Limb (tissue), 2 donors: Measurements from ENCODE around the gene RPTOR.
"Not testable (repeated sequence)": the region's sequence is repeated elsewhere in the genome, so short reads cannot be mapped to it uniquely, and the experiment has no call there.

Source experiments
- DNase-seq, 2 donors: peaks; one replicate each; pipeline ENCODE4 v3.0.0-alpha.2; 2016; ENCODE audit errors: extremely low spot score in 2 of 2

Gene RPTOR

DNA sequence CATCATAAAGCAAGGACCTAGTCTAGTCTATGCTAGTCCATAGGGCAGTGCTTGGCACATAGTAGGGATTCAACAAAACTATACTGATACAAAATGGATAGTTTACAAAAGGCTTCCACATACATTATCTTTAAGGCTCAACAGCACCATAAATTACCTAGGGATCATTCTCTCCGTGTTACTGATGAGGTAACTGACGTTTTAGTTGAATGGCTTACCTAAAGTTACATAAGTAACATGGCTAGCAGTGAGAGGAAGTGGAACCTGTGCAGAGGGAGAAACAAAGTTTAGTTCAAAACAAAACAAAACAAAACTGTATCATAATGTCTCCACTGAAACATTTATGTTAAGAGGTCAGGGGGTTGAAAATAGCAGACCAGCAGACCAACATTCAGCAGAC is 7.9 kb downstream of the RPTOR start:
- no peak for DNase-seq

GRCh38 chr17:80555266-80555665 is 10.6 kb downstream of the RPTOR start:
- no peak for DNase-seq

DNA sequence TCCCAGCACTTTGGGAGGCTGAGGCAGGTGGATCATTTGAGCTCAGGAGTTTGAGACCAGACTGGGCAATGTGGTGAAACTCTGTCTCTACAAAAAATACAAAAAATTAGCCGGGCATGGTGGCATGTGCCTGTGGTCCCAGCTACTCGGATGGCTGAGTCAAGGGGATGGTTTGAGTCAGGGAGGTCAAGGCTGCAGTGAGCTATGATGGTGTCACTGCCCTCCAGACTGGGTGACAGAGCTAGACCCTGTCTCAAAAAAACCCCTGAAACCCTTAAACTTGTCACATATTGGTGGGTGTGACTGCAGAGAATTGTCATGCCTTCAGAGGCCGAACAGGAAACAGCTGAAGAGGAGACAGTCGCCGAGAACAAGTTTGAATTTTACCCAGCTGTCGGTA is 13.4 kb downstream of the RPTOR start:
- no peak for DNase-seq

DNA sequence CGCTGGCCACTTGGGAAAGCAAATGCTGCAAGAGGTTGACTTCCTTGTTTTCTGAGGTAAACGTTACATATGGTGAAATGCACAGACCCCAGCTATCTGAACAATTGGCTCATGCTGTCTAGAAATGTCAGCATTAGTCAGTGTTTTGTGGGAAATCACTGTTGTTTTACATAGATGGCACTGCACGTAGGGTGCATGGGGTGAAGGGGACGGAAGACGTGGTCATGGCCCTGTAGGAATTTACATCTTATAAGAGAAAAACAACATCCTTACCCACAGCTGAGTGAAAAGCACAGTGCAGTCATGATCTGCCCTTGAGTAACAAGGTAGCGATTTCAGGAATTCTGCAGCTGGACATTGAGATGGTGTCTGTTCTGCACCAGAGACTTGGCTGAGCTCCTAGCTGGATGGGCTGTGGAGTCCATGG is 15.2 kb downstream of the RPTOR start:
- DNase-seq: no peak

GRCh38 chr17:80561541-80562114 is 17.0 kb downstream of the RPTOR start:
- DNase-seq: no peak

DNA sequence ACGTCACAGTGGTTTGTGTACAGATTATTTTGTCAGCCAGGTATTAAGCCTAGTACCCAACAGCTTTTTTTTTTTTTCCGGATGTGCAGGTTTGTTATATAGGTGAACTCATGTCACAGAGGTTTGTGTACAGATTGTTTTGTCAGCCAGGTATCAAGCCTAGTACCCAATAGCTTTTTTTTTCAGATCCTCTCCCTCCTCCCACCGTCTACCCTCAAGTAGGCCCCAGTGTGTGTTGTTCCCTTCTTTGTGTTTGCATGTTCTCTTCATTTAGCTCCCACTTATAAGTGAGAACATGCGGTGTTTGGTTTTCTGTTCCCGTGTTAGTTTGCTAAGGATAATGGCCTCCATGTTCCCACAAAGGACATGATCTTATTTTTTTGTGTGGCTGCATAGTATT is 19.9 kb downstream of the RPTOR start:
- DNase-seq: no peak

GRCh38 chr17:80565343-80566053 is 20.9 kb downstream of the RPTOR start:
- no peak for DNase-seq

DNA sequence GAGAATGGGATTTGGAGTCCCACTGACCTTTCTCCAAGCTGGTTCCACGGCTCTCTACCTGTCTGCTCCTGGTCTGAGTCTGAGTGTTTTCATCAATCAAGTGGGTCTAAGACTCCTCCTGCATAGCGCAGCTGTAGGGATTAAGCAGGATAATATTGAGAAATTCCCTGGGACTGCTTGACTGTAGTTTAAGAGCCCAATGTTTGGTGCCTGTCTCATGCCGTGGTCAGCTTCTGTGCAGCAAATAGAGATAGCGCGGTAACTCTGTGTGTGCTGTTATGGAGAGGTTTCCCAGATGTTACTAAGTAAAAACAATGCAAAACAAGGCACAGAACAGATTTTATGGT is 21.4 kb downstream of the RPTOR start:
- DNase-seq: no peak

DNA sequence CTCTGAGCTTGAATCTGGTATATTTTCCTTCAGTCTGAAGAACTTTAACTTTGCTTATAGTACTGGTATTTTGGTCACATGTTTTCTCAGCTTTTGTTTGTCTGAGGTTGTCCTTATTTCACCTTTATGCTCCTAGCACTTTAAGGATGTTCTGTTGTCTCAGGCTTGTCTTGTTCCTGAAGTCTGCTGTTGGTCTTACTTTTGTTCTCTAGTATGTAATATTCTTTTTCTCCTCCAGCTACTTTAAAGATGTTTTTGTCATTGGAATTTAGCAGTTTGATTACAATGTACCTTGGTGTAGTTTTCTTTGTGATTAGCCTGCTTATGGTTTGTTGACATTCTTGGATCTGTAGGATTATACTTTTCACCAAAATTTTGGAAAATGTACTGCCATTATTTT is 23.6 kb downstream of the RPTOR start:
- no peak for DNase-seq

DNA sequence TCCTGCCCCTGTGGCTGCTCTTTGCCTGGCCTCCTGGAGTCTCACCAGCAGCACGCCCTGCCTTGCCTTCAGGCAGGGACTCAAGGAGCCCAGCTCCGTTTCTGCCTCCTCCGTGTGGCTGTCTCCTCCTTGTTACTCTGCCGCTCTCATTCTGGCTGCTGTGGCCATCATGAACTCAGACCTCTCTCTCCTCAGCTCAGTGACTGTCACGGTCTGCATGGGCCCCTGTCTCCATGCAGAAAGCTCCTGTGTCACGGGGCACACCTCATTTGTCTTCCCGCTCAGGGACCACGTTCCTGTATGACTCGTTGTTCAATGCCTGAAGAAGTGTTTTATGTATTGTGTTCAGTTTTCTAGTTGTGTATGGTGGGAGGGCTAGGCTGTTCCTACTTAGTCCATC is 25.3 kb downstream of the RPTOR start:
- DNase-seq: no peak

- no peak for DNase-seq
These were observed 29.1 kb downstream of the RPTOR start for GRCh38 chr17:80573701-80574100.

DNA sequence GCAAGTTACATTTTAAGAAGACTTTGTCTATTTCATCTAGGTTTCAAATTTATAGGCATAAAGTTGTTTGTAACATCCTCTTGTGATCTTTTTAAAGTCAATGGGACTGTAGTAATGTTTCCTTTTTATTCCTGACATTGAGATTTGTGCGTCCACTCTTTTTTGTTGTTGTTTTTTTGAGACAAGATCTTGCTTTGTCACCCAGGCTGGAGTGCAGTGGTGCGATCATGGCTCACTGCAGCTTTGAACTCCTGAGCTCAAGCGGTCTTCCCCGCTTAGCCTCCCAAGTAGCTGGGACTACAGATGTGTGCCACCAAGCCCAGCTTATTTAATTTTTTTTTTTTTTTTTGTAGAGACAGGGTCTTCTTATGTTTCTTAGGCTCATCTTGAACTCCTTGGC is 29.9 kb downstream of the RPTOR start:
- DNase-seq: no peak

- DNase-seq: peak; percentile 66 to 86
These were observed 30.6 kb downstream of the RPTOR start for GRCh38 chr17:80575057-80575875.

GRCh38 chr17:80577876-80578570 is 33.4 kb downstream of the RPTOR start:
- no peak for DNase-seq

- not testable (repeated sequence) for DNase-seq
These were observed 34.2 kb downstream of the RPTOR start for GRCh38 chr17:80578668-80579388.

DNA sequence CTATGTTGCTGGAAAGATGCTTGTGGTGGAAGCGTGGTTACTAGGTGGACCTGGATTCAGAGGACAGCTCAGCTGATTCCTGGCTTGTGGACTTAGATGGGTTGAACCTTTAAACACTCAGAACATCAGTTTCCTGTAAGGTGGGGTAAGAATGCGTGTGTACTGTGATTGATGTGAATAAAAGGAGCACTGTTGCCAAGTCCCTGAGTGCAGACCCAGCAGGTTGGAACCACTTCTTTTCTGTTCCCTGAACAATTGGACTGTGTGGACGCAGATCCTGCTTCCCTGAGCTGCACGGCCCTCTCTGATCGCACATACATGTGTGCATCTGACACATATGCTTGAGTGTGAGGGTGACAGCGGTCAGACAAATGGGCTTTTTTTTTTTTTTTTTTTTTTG is 37.5 kb downstream of the RPTOR start:
- DNase-seq: no peak

DNA sequence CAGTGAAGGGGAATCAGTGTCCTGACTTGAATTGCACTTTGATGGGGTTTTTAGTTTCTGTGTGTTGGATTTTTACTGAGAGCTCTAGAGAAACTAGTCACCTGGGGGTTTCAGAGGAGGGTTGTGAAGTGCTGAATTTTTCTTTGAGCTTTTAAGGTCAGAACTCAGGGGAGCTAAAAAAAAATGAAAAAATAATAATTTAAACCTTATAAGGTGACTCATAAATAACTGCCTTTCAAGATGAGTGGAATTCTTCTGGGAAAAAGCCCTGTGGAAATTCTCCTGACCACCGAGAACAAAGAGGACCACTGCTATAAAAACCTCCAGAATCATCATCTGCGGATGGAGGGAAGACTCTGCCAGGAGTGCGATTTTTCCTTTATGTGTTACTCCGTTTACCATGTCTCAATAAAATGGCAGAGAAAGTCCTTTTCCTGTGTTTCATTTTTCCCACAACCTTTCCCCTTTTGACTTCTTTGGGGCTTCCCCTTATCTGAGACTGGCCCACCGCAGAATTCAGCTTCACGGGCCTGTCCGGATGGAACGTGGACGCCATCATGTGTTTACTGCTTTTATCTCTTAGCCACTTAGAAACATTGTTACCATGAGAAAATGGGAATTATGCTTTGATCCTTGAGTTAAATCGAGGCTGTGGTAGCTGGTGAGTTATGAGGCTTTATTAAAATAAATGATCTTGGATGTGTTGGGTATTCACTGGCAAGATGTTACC is 39.7 kb downstream of the RPTOR start:
- DNase-seq: no peak

DNA sequence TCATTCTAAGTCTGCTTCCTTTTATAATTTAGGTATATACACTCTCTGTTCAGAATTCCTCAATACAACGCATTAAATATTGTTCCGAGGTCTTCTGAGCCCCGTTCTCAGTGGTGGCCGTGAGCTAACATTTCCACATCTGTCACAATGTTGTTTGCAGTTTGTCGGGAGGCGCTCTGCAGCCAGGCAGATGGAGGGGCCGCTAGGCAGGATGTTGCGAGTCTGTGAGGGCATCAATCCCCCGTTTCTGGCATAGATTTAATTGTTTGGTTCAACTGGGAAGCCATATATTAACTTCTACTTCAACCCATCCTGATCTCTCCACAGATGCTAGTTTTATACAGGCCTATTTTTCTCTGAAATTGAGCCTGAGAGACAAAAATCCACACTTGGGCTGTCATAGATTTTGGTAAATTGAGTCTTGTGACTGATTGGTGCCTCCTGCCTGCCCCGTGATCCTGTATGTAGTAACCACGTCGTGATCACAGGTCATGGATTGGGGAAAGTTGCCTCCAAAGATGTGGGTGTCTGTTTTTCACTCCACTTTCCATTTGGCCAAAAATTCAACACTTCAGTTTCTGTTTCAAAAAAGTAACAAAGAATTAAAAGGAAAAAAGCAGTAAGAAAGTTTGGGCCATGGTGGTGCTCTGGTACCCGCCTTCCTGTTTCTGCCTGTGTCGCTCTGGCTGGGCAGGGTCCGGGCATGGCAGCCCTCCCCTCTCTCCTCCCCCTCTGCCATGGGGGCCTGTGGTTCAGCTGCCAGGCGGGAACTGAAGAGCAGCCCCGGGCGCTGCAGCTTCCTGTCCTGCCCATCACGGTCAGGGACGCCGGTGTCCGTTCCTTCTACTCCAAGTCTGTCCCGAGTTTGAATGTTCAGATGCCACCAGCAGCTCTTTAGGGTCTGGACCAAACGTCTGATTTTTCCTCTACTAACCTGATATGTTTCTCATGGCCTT is 41.5 kb downstream of the RPTOR start:
- no peak for DNase-seq

DNA sequence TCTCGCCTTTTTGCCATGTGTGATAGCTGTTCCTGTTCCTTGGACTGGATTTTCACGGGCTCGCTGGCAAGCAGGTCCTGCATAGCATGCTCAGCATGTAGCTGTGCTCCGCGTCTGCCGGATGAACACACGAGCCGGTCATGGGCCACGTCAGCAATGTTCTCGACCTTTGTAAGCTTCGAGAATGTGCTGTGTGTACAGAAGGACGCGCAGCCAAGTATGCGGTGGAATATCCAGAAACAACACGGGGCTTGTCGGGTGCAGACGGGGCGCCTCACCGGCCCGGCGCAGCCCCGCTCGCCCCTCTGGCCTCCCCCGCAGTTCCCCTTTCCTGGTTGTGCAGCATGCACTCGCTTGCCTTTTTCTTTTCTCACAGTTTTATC is 42.2 kb downstream of the RPTOR start:
- no peak for DNase-seq
